Uterus (tissue), 4 donors: ENCODE results near the gene KRT6A. TPM values are rescaled to one million over a fixed set of nuclear protein-coding genes. Genes with fewer than 3 reads are reported as not detected.

Experiments used
- DNase-seq, 2 donors: peaks; one replicate each; pipeline ENCODE4 v3.0.0-alpha.2; 2019 to 2020
- H3K27ac ChIP-seq, 2 donors: fragments of 200-600 bp; sonication (generic); 1 replicate in 1 of 2; 2 replicates in 1 of 2; pipeline ENCODE4 v1.5.1; 2016 to 2018
- H3K27me3 ChIP-seq, 2 donors: fragments of 200-600 bp; sonication (generic); one replicate each; pipeline ENCODE4 v1.5.1; 2018 to 2019; ENCODE audit warnings: control low read depth in 1 of 2
- H3K36me3 ChIP-seq, 2 donors: fragments of 200-600 bp; sonication (generic); one replicate each; pipeline ENCODE4 v1.5.1; 2019; ENCODE audit warnings: control low read depth in 1 of 2
- H3K4me1 ChIP-seq, 2 donors: fragments of 200-600 bp; sonication (generic); one replicate each; pipeline ENCODE4 v1.5.1; 2018 to 2019; ENCODE audit warnings: control low read depth in 1 of 2
- H3K4me3 ChIP-seq, 2 donors: fragments of 200-600 bp; sonication (generic); 1 replicate in 1 of 2; 2 replicates in 1 of 2; pipeline ENCODE4 v1.5.1; 2018 to 2019; ENCODE audit warnings: mild to moderate bottlenecking in 1 of 2
- H3K9me3 ChIP-seq, 2 donors: fragments of 200-600 bp; sonication (generic); one replicate each; pipeline ENCODE4 v1.5.1; 2019; ENCODE audit warnings: control low read depth in 1 of 2
- POLR2A ChIP-seq, 2 donors: fragments of 450-650 bp; IDR thresholded peaks; one replicate each; pipeline ENCODE4 v1.6.1; 2016; ENCODE audit warnings: antibody characterized with exemption in 2 of 2, mild to moderate bottlenecking in 1 of 2, moderate library complexity in 1 of 2
- intact Hi-C: fragments of 100-400 bp; cut with DNase I; formaldehyde crosslinking; loops from one replicate; pipeline ENCODE4 v1.15.1; 2023; ENCODE audit warnings: low total_unique reads
- total RNA-seq, 4 donors: library from RNA; depleted of rRNA in 3 of 4; stranded (reverse); fragments of >200 nt in 3 of 4; gene quantifications; one replicate each; pipeline versions ENCODE4 v1.1.0 to v1.2.4, GENCODE V29; 2014 to 2023
- TF ChIP-seq, protein P1 (sequence below), 4 experiments: fragments of 200-600 bp in 2 of 4; fragments of 450-650 bp in 2 of 4; sonication (generic) in 2 of 4; IDR thresholded peaks; one replicate each; pipeline ENCODE4 v1.5.1; 2016 to 2019; ENCODE audit warnings: antibody characterized with exemption in 4 of 4, mild to moderate bottlenecking in 2 of 4, moderate library complexity in 1 of 4
- donor health status: DM: yes; HTN: yes; CAD: no.

The KRT6A gene
- total RNA-seq, 4 donors from 2014 or later, result 0.90 to 48.5 (median 1.7) TPM; not detected in 1

- H3K4me1 ChIP-seq, result no peaks in the 10 kb centered on the region
- no peaks in the 10 kb centered on the region for H3K27me3 ChIP-seq
- TF ChIP-seq, protein P1, sequence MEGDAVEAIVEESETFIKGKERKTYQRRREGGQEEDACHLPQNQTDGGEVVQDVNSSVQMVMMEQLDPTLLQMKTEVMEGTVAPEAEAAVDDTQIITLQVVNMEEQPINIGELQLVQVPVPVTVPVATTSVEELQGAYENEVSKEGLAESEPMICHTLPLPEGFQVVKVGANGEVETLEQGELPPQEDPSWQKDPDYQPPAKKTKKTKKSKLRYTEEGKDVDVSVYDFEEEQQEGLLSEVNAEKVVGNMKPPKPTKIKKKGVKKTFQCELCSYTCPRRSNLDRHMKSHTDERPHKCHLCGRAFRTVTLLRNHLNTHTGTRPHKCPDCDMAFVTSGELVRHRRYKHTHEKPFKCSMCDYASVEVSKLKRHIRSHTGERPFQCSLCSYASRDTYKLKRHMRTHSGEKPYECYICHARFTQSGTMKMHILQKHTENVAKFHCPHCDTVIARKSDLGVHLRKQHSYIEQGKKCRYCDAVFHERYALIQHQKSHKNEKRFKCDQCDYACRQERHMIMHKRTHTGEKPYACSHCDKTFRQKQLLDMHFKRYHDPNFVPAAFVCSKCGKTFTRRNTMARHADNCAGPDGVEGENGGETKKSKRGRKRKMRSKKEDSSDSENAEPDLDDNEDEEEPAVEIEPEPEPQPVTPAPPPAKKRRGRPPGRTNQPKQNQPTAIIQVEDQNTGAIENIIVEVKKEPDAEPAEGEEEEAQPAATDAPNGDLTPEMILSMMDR (IDR thresholded peaks at IDR 0.05), result no peak
- TF ChIP-seq POLR2A (IDR thresholded peaks at IDR 0.05), result no peak
- H3K36me3 ChIP-seq, result no peaks in the 10 kb centered on the region
- no peak overlapping the region for H3K27ac ChIP-seq
- no peak overlapping the region for H3K4me3 ChIP-seq
- intact Hi-C loops, result no loop called here
- no peak for DNase-seq
- no peaks in the 10 kb centered on the region for H3K9me3 ChIP-seq
Measured at GRCh38 chr12:52528641-52529143, 35.6 kb upstream of the KRT6A start.

GRCh38 chr12:52527121-52527800 is 34.2 kb upstream of the KRT6A start:
- H3K4me1 ChIP-seq, result no peaks in the 10 kb centered on the region
- no peaks in the 10 kb centered on the region for H3K27me3 ChIP-seq
- TF ChIP-seq, protein P1 (IDR thresholded peaks at IDR 0.05), result no peak
- no peak for TF ChIP-seq POLR2A (IDR thresholded peaks at IDR 0.05)
- H3K4me3 ChIP-seq, result no peak overlapping the region
- intact Hi-C loops, result no loop called here
- no peak for DNase-seq
- no peaks in the 10 kb centered on the region for H3K9me3 ChIP-seq
- no peaks in the 10 kb centered on the region for H3K36me3 ChIP-seq
- H3K27ac ChIP-seq, result no peak overlapping the region

GRCh38 chr12:52526511-52526951 is 33.5 kb upstream of the KRT6A start:
- no peak for DNase-seq
- Histone ChIP-seq H3K4me3 (no peak overlapping the region), H3K27me3 (no peaks in the 10 kb centered on the region), H3K27ac (no peak overlapping the region), H3K9me3 (no peaks in the 10 kb centered on the region), H3K36me3 (no peaks in the 10 kb centered on the region), H3K4me1 (no peaks in the 10 kb centered on the region)
- intact Hi-C loops, result no loop called here
- TF ChIP-seq, protein P1 (IDR thresholded peaks at IDR 0.05), result no peak
- no peak for TF ChIP-seq POLR2A (IDR thresholded peaks at IDR 0.05)

DNA sequence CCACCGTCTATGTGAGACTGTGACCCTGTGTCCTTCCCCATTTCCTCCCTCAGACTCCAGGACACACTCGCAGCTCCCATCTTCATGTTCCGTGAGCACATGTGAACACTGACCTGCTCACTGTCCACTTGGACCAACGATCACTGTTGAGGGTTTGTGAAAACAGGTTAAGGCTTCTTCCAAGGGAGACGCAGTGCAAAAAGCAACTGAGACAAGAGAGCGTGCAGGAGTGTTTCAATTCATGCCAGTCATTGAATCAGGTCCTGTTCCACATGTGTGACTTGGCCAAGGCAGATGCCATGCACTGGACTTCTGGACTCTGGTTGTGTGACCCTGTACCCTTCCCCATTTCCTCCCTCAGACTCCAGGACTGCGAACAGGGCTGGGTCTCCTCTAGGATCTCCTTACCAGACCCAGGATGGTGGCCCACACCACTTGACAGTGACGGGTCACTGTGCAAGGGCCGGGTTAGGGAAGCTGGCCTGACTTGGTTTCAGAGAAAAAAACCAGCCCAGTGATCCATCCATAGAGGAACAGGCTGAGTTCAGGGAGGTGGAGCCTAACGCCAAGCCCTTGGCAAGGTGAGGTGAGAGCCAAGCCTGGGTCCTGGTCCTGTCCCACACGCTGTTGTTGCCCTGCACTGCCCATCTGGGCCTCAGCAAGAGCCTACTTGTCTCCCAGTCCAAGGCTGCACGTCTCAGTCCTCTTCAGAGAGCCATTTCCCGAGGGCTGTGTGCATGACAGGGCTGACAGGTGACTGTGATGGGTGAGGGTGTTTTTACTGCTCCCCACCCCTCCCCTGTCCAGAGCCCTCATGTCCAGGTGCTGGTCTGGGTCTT is 32.8 kb upstream of the KRT6A start:
- no peaks in the 10 kb centered on the region for H3K9me3 ChIP-seq
- intact Hi-C loops, result no loop called here
- no peak overlapping the region for H3K4me3 ChIP-seq
- no peak for DNase-seq
- H3K4me1 ChIP-seq, result no peaks in the 10 kb centered on the region
- no peaks in the 10 kb centered on the region for H3K36me3 ChIP-seq
- no peak for TF ChIP-seq POLR2A (IDR thresholded peaks at IDR 0.05)
- TF ChIP-seq, protein P1 (IDR thresholded peaks at IDR 0.05), result no peak
- no peak overlapping the region for H3K27ac ChIP-seq
- H3K27me3 ChIP-seq, result no peaks in the 10 kb centered on the region
